Subcutaneous adipose tissue (tissue), 4 donors: ENCODE data around the gene SOD3. TPM values are rescaled to one million over a fixed set of nuclear protein-coding genes. Genes with fewer than 3 reads are reported as not detected.

Experiments
- total RNA-seq, 4 donors: library from RNA; depleted of rRNA; stranded (reverse); fragments of >200 nt; gene quantifications; one replicate each; pipeline ENCODE4 v1.1.0, GENCODE V29; 2016
- TF ChIP-seq, protein P1 (sequence below): fragments of 450-650 bp; IDR thresholded peaks from one replicate; pipeline ENCODE4 v1.5.1; 2016; ENCODE audit warnings: low read depth, mild to moderate bottlenecking, control low read depth, antibody characterized with exemption, moderate library complexity

The SOD3 gene
- total RNA-seq, 4 donors from 2014 or later, result 86.4 to 211 (median 137) TPM

DNA sequence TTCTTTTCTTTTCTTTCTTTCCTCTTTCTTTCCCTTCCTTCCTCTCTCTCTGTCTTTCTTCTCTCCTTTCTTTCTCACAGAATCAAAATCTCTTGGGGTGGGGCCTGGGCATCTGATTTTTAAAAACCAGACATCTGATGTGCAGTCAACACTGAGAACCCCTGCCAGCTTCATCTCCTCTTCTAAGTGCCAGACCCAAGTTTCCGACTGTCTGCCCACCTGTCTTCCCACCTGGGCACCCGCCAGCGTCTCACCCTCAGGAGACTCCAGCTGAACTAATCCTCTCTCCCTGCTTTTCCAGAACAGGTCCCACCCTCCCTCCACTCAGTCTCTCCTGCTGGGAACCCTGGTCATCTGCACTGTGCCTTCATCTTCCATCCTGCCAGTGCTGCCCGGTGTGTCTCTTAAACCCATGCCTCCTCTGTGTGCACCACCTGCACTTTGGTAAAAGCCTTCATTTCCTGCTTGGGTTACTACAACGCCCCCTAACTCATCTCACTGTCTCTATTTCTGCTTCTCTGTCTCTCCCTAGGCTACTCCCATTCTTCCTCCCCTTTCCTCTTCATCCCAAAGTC lies 2.8 kb downstream of the SOD3 start:
- TF ChIP-seq, protein P1, sequence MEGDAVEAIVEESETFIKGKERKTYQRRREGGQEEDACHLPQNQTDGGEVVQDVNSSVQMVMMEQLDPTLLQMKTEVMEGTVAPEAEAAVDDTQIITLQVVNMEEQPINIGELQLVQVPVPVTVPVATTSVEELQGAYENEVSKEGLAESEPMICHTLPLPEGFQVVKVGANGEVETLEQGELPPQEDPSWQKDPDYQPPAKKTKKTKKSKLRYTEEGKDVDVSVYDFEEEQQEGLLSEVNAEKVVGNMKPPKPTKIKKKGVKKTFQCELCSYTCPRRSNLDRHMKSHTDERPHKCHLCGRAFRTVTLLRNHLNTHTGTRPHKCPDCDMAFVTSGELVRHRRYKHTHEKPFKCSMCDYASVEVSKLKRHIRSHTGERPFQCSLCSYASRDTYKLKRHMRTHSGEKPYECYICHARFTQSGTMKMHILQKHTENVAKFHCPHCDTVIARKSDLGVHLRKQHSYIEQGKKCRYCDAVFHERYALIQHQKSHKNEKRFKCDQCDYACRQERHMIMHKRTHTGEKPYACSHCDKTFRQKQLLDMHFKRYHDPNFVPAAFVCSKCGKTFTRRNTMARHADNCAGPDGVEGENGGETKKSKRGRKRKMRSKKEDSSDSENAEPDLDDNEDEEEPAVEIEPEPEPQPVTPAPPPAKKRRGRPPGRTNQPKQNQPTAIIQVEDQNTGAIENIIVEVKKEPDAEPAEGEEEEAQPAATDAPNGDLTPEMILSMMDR, result no peak

DNA sequence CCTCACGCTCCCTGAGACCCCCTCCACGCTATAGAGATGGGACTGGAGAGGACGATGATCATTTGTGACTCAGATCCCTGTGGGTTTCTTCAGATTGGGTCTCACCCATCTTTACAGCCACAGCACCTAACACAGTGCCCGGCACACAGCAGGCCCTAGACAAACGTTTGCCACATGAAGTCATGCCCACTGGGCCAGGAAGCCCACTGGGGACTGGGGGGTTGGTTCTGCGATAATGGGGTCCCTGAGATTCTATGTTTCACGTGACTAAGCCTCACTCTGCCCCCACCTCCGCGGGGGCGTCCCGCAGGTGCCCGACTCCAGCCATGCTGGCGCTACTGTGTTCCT lies 3.8 kb downstream of the SOD3 start:
- TF ChIP-seq, protein P1, result no peak

DNA sequence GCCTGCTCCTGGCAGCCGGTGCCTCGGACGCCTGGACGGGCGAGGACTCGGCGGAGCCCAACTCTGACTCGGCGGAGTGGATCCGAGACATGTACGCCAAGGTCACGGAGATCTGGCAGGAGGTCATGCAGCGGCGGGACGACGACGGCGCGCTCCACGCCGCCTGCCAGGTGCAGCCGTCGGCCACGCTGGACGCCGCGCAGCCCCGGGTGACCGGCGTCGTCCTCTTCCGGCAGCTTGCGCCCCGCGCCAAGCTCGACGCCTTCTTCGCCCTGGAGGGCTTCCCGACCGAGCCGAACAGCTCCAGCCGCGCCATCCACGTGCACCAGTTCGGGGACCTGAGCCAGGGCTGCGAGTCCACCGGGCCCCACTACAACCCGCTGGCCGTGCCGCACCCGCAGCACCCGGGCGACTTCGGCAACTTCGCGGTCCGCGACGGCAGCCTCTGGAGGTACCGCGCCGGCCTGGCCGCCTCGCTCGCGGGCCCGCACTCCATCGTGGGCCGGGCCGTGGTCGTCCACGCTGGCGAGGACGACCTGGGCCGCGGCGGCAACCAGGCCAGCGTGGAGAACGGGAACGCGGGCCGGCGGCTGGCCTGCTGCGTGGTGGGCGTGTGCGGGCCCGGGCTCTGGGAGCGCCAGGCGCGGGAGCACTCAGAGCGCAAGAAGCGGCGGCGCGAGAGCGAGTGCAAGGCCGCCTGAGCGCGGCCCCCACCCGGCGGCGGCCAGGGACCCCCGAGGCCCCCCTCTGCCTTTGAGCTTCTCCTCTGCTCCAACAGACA lies 4.4 kb downstream of the SOD3 start:
- TF ChIP-seq, protein P1, result no peak

- TF ChIP-seq, protein P1, result no peak
Measured at GRCh38 chr4:24800325-24800895, 5.0 kb downstream of the SOD3 start.

DNA sequence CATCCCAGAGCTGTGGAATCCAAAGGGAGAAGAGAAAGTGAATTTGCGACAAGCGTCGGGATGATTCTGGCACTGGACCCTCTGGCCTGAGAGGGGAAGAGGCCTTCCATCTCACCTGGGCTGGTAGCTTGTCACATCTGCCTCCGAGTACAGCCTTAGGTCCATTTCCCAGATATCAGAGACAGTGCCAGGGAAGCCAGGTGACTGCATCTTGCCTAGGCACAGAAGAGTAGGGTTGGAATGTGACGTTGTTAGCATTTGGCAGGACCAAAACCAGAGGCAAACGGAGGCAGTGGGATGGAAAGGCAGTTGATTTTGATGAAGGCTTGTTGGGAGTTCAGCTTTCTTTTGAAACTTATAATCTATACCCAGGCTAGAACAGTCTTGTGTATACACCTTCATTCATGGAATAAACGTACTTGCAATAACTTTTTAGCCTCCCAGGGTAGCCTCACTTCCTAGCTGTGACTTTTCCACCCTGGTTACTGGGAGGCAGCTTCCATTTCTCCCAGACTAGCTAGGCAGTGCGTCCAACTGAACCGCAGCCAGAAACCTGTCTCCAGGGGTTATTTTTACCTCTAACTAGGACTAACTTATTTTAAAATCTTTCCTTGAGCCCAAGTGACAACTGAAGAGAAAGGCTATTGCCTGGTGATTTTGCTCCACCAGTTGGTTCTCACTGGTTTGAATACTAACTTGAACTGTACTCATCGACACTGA lies 5.9 kb downstream of the SOD3 start:
- TF ChIP-seq, protein P1, result no peak

- TF ChIP-seq, protein P1, result no peak
Measured at GRCh38 chr4:24802648-24803047, 7.3 kb downstream of the SOD3 start.

GRCh38 chr4:24805067-24805466 lies 9.7 kb downstream of the SOD3 start:
- TF ChIP-seq, protein P1, result no peak
